DMS 273 (cell line): ENCODE data around the gene ZNF697.
"Not testable (repeated sequence)": the region's sequence is repeated elsewhere in the genome, so short reads cannot be mapped to it uniquely, and the experiment has no call there.

Source experiments
- DNase-seq: peaks from one replicate; lab custom pipeline; 2025; ENCODE audit not compliant: unreplicated experiment; lab: John Stamatoyannopoulos, UW

The ZNF697 gene

GRCh38 chr1:119632103-119632490, 16.0 kb downstream of the ZNF697 start:
- no peak for DNase-seq

GRCh38 chr1:119631433-119632102, 16.5 kb downstream of the ZNF697 start:
- DNase-seq, result peak; percentile 92

- DNase-seq, result peak; percentile 40
Observed at GRCh38 chr1:119631086-119631432, 17.0 kb downstream of the ZNF697 start.

GRCh38 chr1:119626841-119627240, 21.2 kb downstream of the ZNF697 start:
- DNase-seq, result peak; percentile 18

GRCh38 chr1:119626011-119626545, 22.0 kb downstream of the ZNF697 start:
- DNase-seq, result peak; percentile 32

GRCh38 chr1:119623678-119624077, 24.4 kb downstream of the ZNF697 start:
- no peak for DNase-seq

- no peak for DNase-seq
Observed at GRCh38 chr1:119623193-119623515, 24.9 kb downstream of the ZNF697 start.

- no peak for DNase-seq
Observed at GRCh38 chr1:119622311-119623192, 25.5 kb downstream of the ZNF697 start.

GRCh38 chr1:119621705-119622104, 26.4 kb downstream of the ZNF697 start:
- DNase-seq, result no peak

GRCh38 chr1:119617751-119618691, 30.0 kb downstream of the ZNF697 start:
- DNase-seq, result peak; percentile 9

- DNase-seq, result not testable (repeated sequence)
Observed at GRCh38 chr1:119616748-119617147, 31.3 kb downstream of the ZNF697 start.

- DNase-seq, result not testable (repeated sequence)
Observed at GRCh38 chr1:119615100-119615499, 33.0 kb downstream of the ZNF697 start.

GRCh38 chr1:119613769-119614720, 34.0 kb downstream of the ZNF697 start:
- DNase-seq, result peak; percentile 91

GRCh38 chr1:119611701-119612113, 36.4 kb downstream of the ZNF697 start:
- peak; percentile 86 for DNase-seq

GRCh38 chr1:119608816-119609215, 39.2 kb downstream of the ZNF697 start:
- DNase-seq, result not testable (repeated sequence)

- not testable (repeated sequence) for DNase-seq
Observed at GRCh38 chr1:119607087-119607807, 40.8 kb downstream of the ZNF697 start.

- no peak for DNase-seq
Observed at GRCh38 chr1:119606394-119606793, 41.7 kb downstream of the ZNF697 start.

GRCh38 chr1:119605686-119606085, 42.4 kb downstream of the ZNF697 start:
- no peak for DNase-seq

GRCh38 chr1:119605080-119605479, 43.0 kb downstream of the ZNF697 start:
- not testable (repeated sequence) for DNase-seq
